ENCODE results near the gene CTIF. TPM values are rescaled to one million over a fixed set of nuclear protein-coding genes. Genes with fewer than 3 reads are reported as not detected.

Gene CTIF
- polyA plus RNA-seq, 3 donors: 0.38 to 8.7 (median 1.2) TPM

DNA sequence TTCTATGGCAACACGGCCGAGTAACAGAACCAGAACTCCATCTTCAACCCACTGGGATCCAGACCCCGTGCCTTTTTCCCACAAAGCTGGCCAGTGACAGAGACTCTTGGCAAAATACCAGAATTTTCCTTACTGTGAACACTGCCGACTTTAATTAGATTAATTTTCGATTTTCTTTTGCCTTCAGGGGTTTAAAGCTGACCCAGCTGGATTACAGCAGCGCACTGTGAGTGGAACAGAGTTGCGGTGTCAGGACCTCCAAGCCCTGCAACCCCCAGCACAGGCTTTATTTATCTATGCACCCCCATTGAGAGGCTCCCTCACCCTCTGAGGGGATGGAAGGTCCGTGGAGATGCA, 36.4 kb downstream of the CTIF start:
- TF ChIP-seq, protein P1, sequence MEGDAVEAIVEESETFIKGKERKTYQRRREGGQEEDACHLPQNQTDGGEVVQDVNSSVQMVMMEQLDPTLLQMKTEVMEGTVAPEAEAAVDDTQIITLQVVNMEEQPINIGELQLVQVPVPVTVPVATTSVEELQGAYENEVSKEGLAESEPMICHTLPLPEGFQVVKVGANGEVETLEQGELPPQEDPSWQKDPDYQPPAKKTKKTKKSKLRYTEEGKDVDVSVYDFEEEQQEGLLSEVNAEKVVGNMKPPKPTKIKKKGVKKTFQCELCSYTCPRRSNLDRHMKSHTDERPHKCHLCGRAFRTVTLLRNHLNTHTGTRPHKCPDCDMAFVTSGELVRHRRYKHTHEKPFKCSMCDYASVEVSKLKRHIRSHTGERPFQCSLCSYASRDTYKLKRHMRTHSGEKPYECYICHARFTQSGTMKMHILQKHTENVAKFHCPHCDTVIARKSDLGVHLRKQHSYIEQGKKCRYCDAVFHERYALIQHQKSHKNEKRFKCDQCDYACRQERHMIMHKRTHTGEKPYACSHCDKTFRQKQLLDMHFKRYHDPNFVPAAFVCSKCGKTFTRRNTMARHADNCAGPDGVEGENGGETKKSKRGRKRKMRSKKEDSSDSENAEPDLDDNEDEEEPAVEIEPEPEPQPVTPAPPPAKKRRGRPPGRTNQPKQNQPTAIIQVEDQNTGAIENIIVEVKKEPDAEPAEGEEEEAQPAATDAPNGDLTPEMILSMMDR (IDR thresholded peaks at IDR 0.05): no peak
- Histone ChIP-seq H3K27ac (ENCODE audit: low read depth in 1 of 2, low read length in 2 of 2) (no peak overlapping the region), H3K9ac (ENCODE audit: insufficient read depth, low read length, poor library complexity, severe bottlenecking) (no peak overlapping the region), H3K79me2 (ENCODE audit: insufficient read depth, low read length) (no peaks in the 10 kb centered on the region), H3K4me2 (replicated peaks; ENCODE audit: extremely low read depth, low read length, poor library complexity, severe bottlenecking) (no peak overlapping the region), H2AFZ (ENCODE audit: insufficient read depth, low read depth, low read length, poor library complexity, severe bottlenecking) (no peak overlapping the region), H3K36me3 (replicated peaks in 1 of 2; ENCODE audit: control insufficient read depth in 1 of 2, insufficient read depth in 2 of 2, low read length in 2 of 2) (no peaks in the 10 kb centered on the region), H3K9me3 (replicated peaks in 1 of 2; ENCODE audit: control insufficient read depth in 1 of 2, insufficient read depth in 1 of 2, low read length in 2 of 2) (peaks cover 0 to 2% of the 10 kb centered on the region in 2 donors), H3K27me3 (ENCODE audit: control insufficient read depth in 2 of 2, insufficient read depth in 2 of 2, low read length in 2 of 2) (no peaks in the 10 kb centered on the region), H3K4me1 (ENCODE audit: control insufficient read depth in 1 of 2, insufficient read depth in 2 of 2, low read length in 2 of 2) (peaks cover 3 to 5% of the 10 kb centered on the region in 2 donors), H3K4me3 (replicated peaks in 1 of 3; ENCODE audit: low read depth in 2 of 3, low read length in 3 of 3) (no peak overlapping the region), H4K20me1 (ENCODE audit: insufficient read depth, low read length) (peaks cover 12% of the 10 kb centered on the region)
- intact Hi-C loops (cut with micrococcal nuclease): no loop called here
- H3K27me3 Mint-ChIP-seq (ENCODE audit: low read depth in 3 of 3): peaks cover 0 to 3% (median 0%) of the 10 kb centered on the region in 3 donors
- no peak for DNase-seq
- H3K9me3 Mint-ChIP-seq: peaks cover 5 to 12% (median 6%) of the 10 kb centered on the region in 7 donors
- H3K4me1 Mint-ChIP-seq: peaks cover 9% of the 10 kb centered on the region
- peaks cover 6 to 14% of the 10 kb centered on the region in 2 donors for H3K36me3 Mint-ChIP-seq
- no peak overlapping the region for H3K27ac Mint-ChIP-seq
- 93% methylated on average over 7 of the region's 8 CpGs for WGBS (ENCODE audit: insufficient coverage)
- no peak overlapping the region for H3K4me3 Mint-ChIP-seq

DNA sequence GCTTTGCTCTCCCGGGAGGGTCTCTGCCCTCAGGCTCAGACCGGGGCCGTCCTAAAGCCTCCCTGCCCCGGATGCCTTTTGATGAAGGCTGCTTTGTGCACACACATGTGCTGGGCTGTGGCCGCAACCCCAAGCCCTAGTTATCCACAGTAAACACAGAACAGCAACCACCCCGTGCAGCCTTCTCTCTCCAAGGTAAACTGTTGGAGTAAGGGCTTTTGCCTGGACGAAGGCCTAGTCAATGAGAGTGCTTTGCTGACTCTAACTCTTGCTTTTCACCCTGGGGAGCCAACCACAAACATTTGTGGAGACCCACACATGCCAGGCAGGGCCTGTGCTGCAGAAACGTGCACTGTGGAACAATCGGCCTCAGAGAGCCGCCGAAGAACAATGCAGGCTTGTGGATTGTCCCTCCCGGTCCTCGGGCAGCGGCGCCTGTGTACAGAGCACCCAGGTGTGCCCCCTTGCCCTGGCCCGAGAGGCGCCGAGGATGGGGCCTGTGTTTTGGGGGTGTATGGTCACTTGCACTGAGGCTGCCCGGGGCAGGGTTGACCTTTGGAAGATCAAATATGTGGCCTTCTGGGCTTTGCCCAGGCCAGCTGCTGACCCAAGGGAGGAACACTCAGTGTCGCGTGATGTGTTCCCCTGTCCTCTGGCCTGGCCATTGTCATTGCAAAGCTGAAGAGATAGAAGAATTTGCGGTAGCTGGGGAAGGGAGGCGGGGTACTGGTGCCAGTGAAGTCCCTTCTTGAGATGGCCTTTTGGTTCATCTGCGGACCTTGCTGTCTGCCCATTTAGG, 37.0 kb downstream of the CTIF start:
- Histone ChIP-seq H3K27me3 (ENCODE audit: control insufficient read depth in 2 of 2, insufficient read depth in 2 of 2, low read length in 2 of 2) (no peaks in the 10 kb centered on the region), H2AFZ (ENCODE audit: insufficient read depth, low read depth, low read length, poor library complexity, severe bottlenecking) (no peak overlapping the region), H3K27ac (ENCODE audit: low read depth in 1 of 2, low read length in 2 of 2) (no peak overlapping the region), H3K4me2 (replicated peaks; ENCODE audit: extremely low read depth, low read length, poor library complexity, severe bottlenecking) (no peak overlapping the region), H3K4me3 (replicated peaks in 1 of 3; ENCODE audit: low read depth in 2 of 3, low read length in 3 of 3) (no peak overlapping the region), H3K79me2 (ENCODE audit: insufficient read depth, low read length) (no peaks in the 10 kb centered on the region), H3K9ac (ENCODE audit: insufficient read depth, low read length, poor library complexity, severe bottlenecking) (no peak overlapping the region), H3K36me3 (replicated peaks in 1 of 2; ENCODE audit: control insufficient read depth in 1 of 2, insufficient read depth in 2 of 2, low read length in 2 of 2) (no peaks in the 10 kb centered on the region), H3K9me3 (replicated peaks in 1 of 2; ENCODE audit: control insufficient read depth in 1 of 2, insufficient read depth in 1 of 2, low read length in 2 of 2) (peaks cover 0 to 2% of the 10 kb centered on the region in 2 donors), H3K4me1 (ENCODE audit: control insufficient read depth in 1 of 2, insufficient read depth in 2 of 2, low read length in 2 of 2) (peaks cover 3 to 5% of the 10 kb centered on the region in 2 donors), H4K20me1 (ENCODE audit: insufficient read depth, low read length) (peaks cover 17% of the 10 kb centered on the region)
- H3K4me3 Mint-ChIP-seq: no peak overlapping the region
- intact Hi-C loops (cut with micrococcal nuclease): no loop called here
- TF ChIP-seq, protein P1 (IDR thresholded peaks at IDR 0.05): no peak
- peaks cover 6 to 14% of the 10 kb centered on the region in 2 donors for H3K36me3 Mint-ChIP-seq
- WGBS (ENCODE audit: insufficient coverage): over 99% methylated on average over 23 of the region's 24 CpGs
- peaks cover 5 to 12% (median 6%) of the 10 kb centered on the region in 7 donors for H3K9me3 Mint-ChIP-seq
- peak overlapping the region in 1 of 7 donors; percentile 51 for H3K27ac Mint-ChIP-seq
- DNase-seq: no peak
- peaks cover 6% of the 10 kb centered on the region for H3K4me1 Mint-ChIP-seq
- H3K27me3 Mint-ChIP-seq (ENCODE audit: low read depth in 3 of 3): peaks cover 0 to 3% (median 0%) of the 10 kb centered on the region in 3 donors
